H1 (cell line): ENCODE results near the gene ABCG1. TPM values are rescaled to one million over a fixed set of nuclear protein-coding genes. Genes with fewer than 3 reads are reported as not detected.

Source experiments
- CTCF ChIA-PET: fragments of 300-600 bp; sonication (Branson Sonifier 250); formaldehyde crosslinking; loops from one replicate; lab custom pipeline; 2021; ENCODE audit not compliant: partially characterized antibody; lab: Charles Lee
- POLR2A ChIA-PET: fragments of 300-600 bp; sonication (Branson Sonifier 250); formaldehyde crosslinking; loops from one replicate; lab custom pipeline; 2021; ENCODE audit warnings: inconsistent platforms; ENCODE audit not compliant: partially characterized antibody; lab: Charles Lee
- DNase-seq, 2 experiments: peaks; one replicate each; pipeline versions ENCODE4 v3.0.0 to v3.0.0-alpha.2; 2010 to 2022; ENCODE audit warnings: low spot score in 2 of 2, low read depth in 1 of 2, mixed read lengths in 1 of 2
- FAIRE-seq: peaks from 2 replicates; lab custom pipeline; 2011; peaks lifted over from hg19 to GRCh38; lab: Jason Lieb, UNC
- H2AFZ ChIP-seq: 2 replicates; pipeline ENCODE4 v1.8.1; 2012; ENCODE audit warnings: low read length, inconsistent platforms
- H2AK5ac ChIP-seq: 2 replicates; pipeline ENCODE4 v1.6.1; 2013; ENCODE audit warnings: low read depth, low read length
- H2BK120ac ChIP-seq: replicated peaks from 2 replicates; pipeline ENCODE3; 2013; ENCODE audit warnings: low read depth, low read length, inconsistent platforms
- H2BK12ac ChIP-seq: 2 replicates; pipeline ENCODE4 v1.6.1; 2013; ENCODE audit warnings: low read depth, low read length
- H2BK15ac ChIP-seq: 2 replicates; pipeline ENCODE4 v1.6.1; 2013; ENCODE audit warnings: low read length
- H2BK20ac ChIP-seq: 2 replicates; pipeline ENCODE4 v1.6.1; 2013; ENCODE audit warnings: low read length
- H2BK5ac ChIP-seq: 2 replicates; pipeline ENCODE4 v1.6.1; 2013; ENCODE audit warnings: low read depth, low read length
- H3K14ac ChIP-seq: 2 replicates; pipeline ENCODE4 v1.6.1; 2013; ENCODE audit warnings: inconsistent platforms; ENCODE audit not compliant: insufficient read length
- H3K18ac ChIP-seq: 2 replicates; pipeline ENCODE4 v1.6.1; 2013; ENCODE audit warnings: low read length; ENCODE audit errors: extremely low read depth
- H3K23ac ChIP-seq: 2 replicates; pipeline ENCODE4 v1.6.1; 2013; ENCODE audit warnings: inconsistent platforms; ENCODE audit not compliant: insufficient read length
- H3K23me2 ChIP-seq: 2 replicates; pipeline ENCODE4 v1.6.1; 2013; ENCODE audit warnings: low read depth, low read length
- H3K27ac ChIP-seq: 2 replicates; pipeline ENCODE4 v1.6.1; 2011; ENCODE audit warnings: low read depth, low read length, inconsistent platforms
- H3K27me3 ChIP-seq, 4 experiments: replicated peaks in 1 of 4; 1 replicate in 1 of 4; 2 replicates in 3 of 4; pipeline versions ENCODE4 v1.6.1 to v1.8.1; 2011 to 2013; ENCODE audit warnings: low read length in 3 of 4, mild to moderate bottlenecking in 3 of 4, inconsistent platforms in 2 of 4, mixed read lengths in 2 of 4, moderate library complexity in 1 of 4; ENCODE audit not compliant: control insufficient read depth in 3 of 4, insufficient read depth in 3 of 4; ENCODE audit errors: extremely low read depth in 1 of 4
- H3K36me3 ChIP-seq, 4 experiments: 2 replicates each; pipeline versions ENCODE4 v1.6.1 to v1.8.1; 2011 to 2013; ENCODE audit warnings: mild to moderate bottlenecking in 4 of 4, low read length in 3 of 4, moderate library complexity in 2 of 4, control low read depth in 1 of 4, inconsistent platforms in 1 of 4; ENCODE audit not compliant: insufficient read depth in 4 of 4, control insufficient read depth in 2 of 4
- H3K4ac ChIP-seq: replicated peaks from 2 replicates; pipeline ENCODE3; 2013; ENCODE audit warnings: low read length, low read depth, mixed read lengths, inconsistent platforms; ENCODE audit not compliant: insufficient read length
- H3K4me1 ChIP-seq, 4 experiments: replicated peaks in 1 of 4; 1 replicate in 1 of 4; 2 replicates in 3 of 4; pipeline versions ENCODE4 v1.6.1 to v1.8.1; 2011 to 2013; ENCODE audit warnings: low read length in 3 of 4, inconsistent platforms in 2 of 4, mixed read lengths in 1 of 4; ENCODE audit not compliant: insufficient read depth in 4 of 4, control insufficient read depth in 3 of 4
- H3K4me2 ChIP-seq, 2 experiments: 2 replicates each; pipeline versions ENCODE4 v1.6.1 to v1.8.1; 2011 to 2013; ENCODE audit warnings: low read depth in 2 of 2, low read length in 2 of 2, control low read depth in 1 of 2, inconsistent platforms in 1 of 2, mild to moderate bottlenecking in 1 of 2; ENCODE audit not compliant: insufficient read depth in 1 of 2
- H3K4me3 ChIP-seq, 4 experiments: fragments of 200-600, 300-600 bp in 1 of 4; sonication (generic), shearing (Covaris generic), sonication (Bioruptor Twin) in 1 of 4; 2 replicates each; pipeline versions ENCODE4 v1.5.1 to v1.8.1; 2011 to 2016; ENCODE audit warnings: low read length in 4 of 4, low read depth in 3 of 4, control low read depth in 2 of 4, inconsistent platforms in 2 of 4, mild to moderate bottlenecking in 2 of 4, mixed read lengths in 1 of 4, moderate library complexity in 1 of 4; ENCODE audit not compliant: insufficient read depth in 2 of 4; ENCODE audit errors: extremely low read depth in 1 of 4
- H3K56ac ChIP-seq: replicated peaks from 2 replicates; pipeline ENCODE3; 2013; ENCODE audit warnings: low read depth, mild to moderate bottlenecking, mixed read lengths, low read length, inconsistent platforms; ENCODE audit not compliant: insufficient read length
- H3K79me1 ChIP-seq: 2 replicates; pipeline ENCODE4 v1.6.1; 2013; ENCODE audit warnings: low read depth, low read length, control low read depth
- H3K79me2 ChIP-seq, 2 experiments: 2 replicates each; pipeline versions ENCODE4 v1.6.1 to v1.8.1; 2012 to 2013; ENCODE audit warnings: low read length in 2 of 2, mild to moderate bottlenecking in 2 of 2, inconsistent platforms in 1 of 2; ENCODE audit not compliant: insufficient read depth in 2 of 2, control insufficient read depth in 1 of 2
- H3K9ac ChIP-seq, 4 experiments: replicated peaks in 1 of 4; 1 replicate in 1 of 4; 2 replicates in 3 of 4; pipeline versions ENCODE4 v1.6.1 to v1.8.1; 2011 to 2013; ENCODE audit warnings: low read depth in 3 of 4, low read length in 3 of 4, control low read depth in 2 of 4, mild to moderate bottlenecking in 2 of 4, moderate library complexity in 2 of 4, inconsistent platforms in 1 of 4; ENCODE audit errors: extremely low read depth in 1 of 4
- H3K9me3 ChIP-seq, 2 experiments: 2 replicates each; pipeline versions ENCODE4 v1.6.1 to v1.8.1; 2012 to 2013; ENCODE audit warnings: mild to moderate bottlenecking in 2 of 2, moderate library complexity in 2 of 2, control low read depth in 1 of 2, inconsistent platforms in 1 of 2, low read depth in 1 of 2, low read length in 1 of 2, mixed read lengths in 1 of 2; ENCODE audit not compliant: insufficient read depth in 2 of 2
- H4K20me1 ChIP-seq, 2 experiments: replicated peaks in 1 of 2; 2 replicates each; pipeline versions ENCODE3 to v1.8.1; 2011 to 2013; ENCODE audit warnings: inconsistent platforms in 2 of 2, low read length in 2 of 2, mild to moderate bottlenecking in 1 of 2; ENCODE audit not compliant: insufficient read depth in 2 of 2, control insufficient read depth in 1 of 2
- H4K5ac ChIP-seq: 2 replicates; pipeline ENCODE4 v1.6.1; 2013; ENCODE audit warnings: low read length, low read depth, mixed read lengths, inconsistent platforms; ENCODE audit not compliant: insufficient read length
- H4K8ac ChIP-seq: 2 replicates; pipeline ENCODE4 v1.8.0; 2013; ENCODE audit warnings: mild to moderate bottlenecking, moderate library complexity, low read length, inconsistent platforms; ENCODE audit not compliant: insufficient read depth; ENCODE audit errors: extremely low read depth
- H4K91ac ChIP-seq: replicated peaks from 2 replicates; pipeline ENCODE3; 2013; ENCODE audit warnings: low read length, mixed read lengths, inconsistent platforms; ENCODE audit not compliant: insufficient read length
- RBBP5 ChIP-seq: IDR thresholded peaks from 2 replicates; pipeline ENCODE4 v1.7.1; 2012; ENCODE audit warnings: low read depth, mild to moderate bottlenecking, inconsistent platforms, low read length, moderate library complexity, borderline replicate concordance
- USF2 ChIP-seq: IDR thresholded peaks from 2 replicates; pipeline ENCODE4 v1.6.1; 2011; ENCODE audit warnings: low read length, improper control_type of control experiment
- WGBS, 2 experiments: shearing (Covaris generic) in 1 of 2; methylation state at CpG; one replicate each; pipeline versions ENCODE4 v1.1.6 to v1.1.7; 2013 to 2015; ENCODE audit warnings: low lambda C conversion rate in 2 of 2, mixed read lengths in 2 of 2, inconsistent platforms in 1 of 2, low coverage in 1 of 2, missing lambda C conversion rate in 1 of 2; ENCODE audit not compliant: insufficient replicate concordance in 2 of 2, insufficient coverage in 1 of 2, insufficient read length in 1 of 2; ENCODE audit errors: extremely low coverage in 1 of 2, missing lambda C conversion rate in 1 of 2; 5-methylcytosine and 5-hydroxymethylcytosine counted together
- polyA plus RNA-seq, 7 experiments: library from polyadenylated mRNA; depleted of rRNA in 3 of 7; stranded (reverse) in 5 of 7; unstranded in 2 of 7; fragments of >200 nt in 5 of 7; fragments of 200-250 nt in 2 of 7; gene quantifications; 1 replicate in 5 of 7; 2 replicates in 1 of 7; 4 replicates in 1 of 7; pipeline versions ENCODE4 v1.2.1 to v1.2.3, GENCODE V29; 2011 to 2013; ENCODE audit warnings: missing spikeins in 2 of 7, mixed read lengths in 2 of 7
- total RNA-seq: library from RNA; stranded (reverse); fragmentation: NEBNext Ultra II Directional; extraction: Animal tissue kit (Norgen Biotek cat#: 25700); gene quantifications from 2 replicates; pipeline ENCODE4 v1.2.1, GENCODE V29; 2021

The ABCG1 gene
- total and polyA plus RNA-seq, 2 of the 8 experiments (the other 6 are each of a cell fraction or from before 2014, with no cell fraction given) = 2.1 to 4.0 TPM

GRCh38 chr21:42174173-42174572, 44.8 kb upstream of the ABCG1 start:
- H3K9me3 ChIP-seq = no peaks in the 10 kb centered on the region
- no peak overlapping the region for H2BK15ac ChIP-seq
- H3K27me3 ChIP-seq = no peaks in the 10 kb centered on the region
- H4K8ac ChIP-seq = no peak overlapping the region
- no peaks in the 10 kb centered on the region for H3K79me2 ChIP-seq
- no peak overlapping the region for H3K23ac ChIP-seq
- H2BK12ac ChIP-seq = no peak overlapping the region
- DNase-seq (no peak), FAIRE-seq (no peak)
- TF ChIP-seq RBBP5 (no peak), USF2 (0 out of 2 replicates have a peak, but pooled peaks have one; percentile 10)
- H2AFZ ChIP-seq = no peak overlapping the region
- no peaks in the 10 kb centered on the region for H3K23me2 ChIP-seq
- no peaks in the 10 kb centered on the region for H3K4me1 ChIP-seq
- H3K36me3 ChIP-seq = no peaks in the 10 kb centered on the region
- H2BK20ac ChIP-seq = no peak overlapping the region
- H3K4me3 ChIP-seq = no peak overlapping the region
- H4K91ac ChIP-seq = no peak overlapping the region
- H2BK5ac ChIP-seq = no peak overlapping the region
- H3K27ac ChIP-seq = no peak overlapping the region
- no peak overlapping the region for H3K4me2 ChIP-seq
- H3K14ac ChIP-seq = no peak overlapping the region
- ChIA-PET CTCF (interaction anchor here (1.5 to 1.8 kb wide), 2 partner anchors 10 to 59 kb away, joined by 3 to 5 read pairs; no protein-coding TSS in a partner anchor), POLR2A (no interaction called here)
- 91% methylated on average over 4 of the region's 4 CpGs; no CpG with 5 or more reads in 1 of the 2 experiments for WGBS, 2 experiments
- no peak overlapping the region for H3K56ac ChIP-seq
- H4K20me1 ChIP-seq = no peaks in the 10 kb centered on the region
- H3K18ac ChIP-seq = no peak overlapping the region
- no peak overlapping the region for H2BK120ac ChIP-seq
- H3K9ac ChIP-seq = no peak overlapping the region
- H3K4ac ChIP-seq = no peak overlapping the region
- H2AK5ac ChIP-seq = no peak overlapping the region
- no peaks in the 10 kb centered on the region; the same call in 1 of the 2 replicates for H3K79me1 ChIP-seq
- no peak overlapping the region for H4K5ac ChIP-seq
